PC-9 (cell line): ENCODE results near the gene SPATS2L. TPM values are rescaled to one million over a fixed set of nuclear protein-coding genes. Genes with fewer than 3 reads are reported as not detected.

Experiments
- BruUV-seq: library from RNA; stranded (reverse); fragments of 400-500 nt; replicated peaks from 2 replicates; lab custom pipeline; 2021; lab: Mats Ljungman, UMichigan
- CTCF ChIA-PET: fragments of 300-600 bp; sonication (Branson Sonifier 250); formaldehyde crosslinking; loops from one replicate; lab custom pipeline; 2022; ENCODE audit warnings: antibody characterized with exemption; lab: Charles Lee
- POLR2A ChIA-PET: fragments of 300-600 bp; sonication (Branson Sonifier 250); formaldehyde crosslinking; loops from one replicate; lab custom pipeline; 2022; ENCODE audit warnings: antibody characterized with exemption; ENCODE audit not compliant: unreplicated experiment; lab: Charles Lee
- DNase-seq, 2 experiments: peaks; one replicate each; pipeline versions ENCODE4 v3.0.0 to v3.0.0-alpha.2; 2015 to 2022; ENCODE audit warnings: mixed read lengths in 1 of 2
- H2AFZ ChIP-seq: fragments of 200-600 bp; sonication (generic); 2 replicates; pipeline ENCODE4 v1.8.1; 2017; ENCODE audit warnings: antibody characterized with exemption
- H3F3A ChIP-seq: fragments of 200-600 bp; sonication (generic); 2 replicates; pipeline ENCODE4 v1.8.1; 2017; ENCODE audit warnings: antibody characterized with exemption, mild to moderate bottlenecking, low read depth; ENCODE audit not compliant: insufficient read depth
- H3K27ac ChIP-seq: fragments of 200-600 bp; sonication (generic); 2 replicates; pipeline ENCODE4 v1.6.1; 2016; ENCODE audit warnings: mixed run types
- H3K27me3 ChIP-seq: fragments of 200-600 bp; sonication (generic); 2 replicates; pipeline ENCODE4 v1.6.1; 2016; ENCODE audit warnings: low read depth, mixed run types; ENCODE audit not compliant: insufficient read depth
- H3K36me3 ChIP-seq: fragments of 200-600 bp; sonication (generic); 2 replicates; pipeline ENCODE4 v1.6.1; 2016; ENCODE audit warnings: low read depth, mixed run types
- H3K4me1 ChIP-seq: fragments of 200-600 bp; sonication (generic); replicated peaks from 2 replicates; pipeline ENCODE4 v1.6.1; 2016; ENCODE audit warnings: mixed run types; ENCODE audit not compliant: insufficient read depth
- H3K4me2 ChIP-seq: fragments of 200-600 bp; sonication (generic); 2 replicates; pipeline ENCODE4 v1.6.1; 2017; ENCODE audit warnings: mixed run types
- H3K4me3 ChIP-seq: fragments of 200-600 bp; sonication (generic); 2 replicates; pipeline ENCODE4 v1.6.1; 2016; ENCODE audit warnings: mixed run types
- H3K79me2 ChIP-seq: fragments of 200-600 bp; sonication (generic); 2 replicates; pipeline ENCODE4 v1.6.1; 2017; ENCODE audit warnings: low read depth, mixed run types
- H3K9me2 ChIP-seq: fragments of 200-600 bp; sonication (generic); 2 replicates; pipeline ENCODE4 v1.8.1; 2017; ENCODE audit warnings: mild to moderate bottlenecking; ENCODE audit not compliant: insufficient read depth
- H3K9me3 ChIP-seq: fragments of 200-600 bp; sonication (generic); 2 replicates; pipeline ENCODE4 v1.8.1; 2016; ENCODE audit warnings: low read depth; ENCODE audit not compliant: insufficient read depth
- H4K20me1 ChIP-seq: fragments of 200-600 bp; sonication (generic); 2 replicates; pipeline ENCODE4 v1.8.1; 2017; ENCODE audit not compliant: insufficient read depth
- EZH2 ChIP-seq: fragments of 200-600 bp; sonication (generic); IDR thresholded peaks from 2 replicates; pipeline ENCODE4 v1.8.0; 2017; ENCODE audit warnings: antibody characterized with exemption, low read depth
- intact Hi-C: fragments of 100-400 bp; cut with micrococcal nuclease; formaldehyde crosslinking; loops from one replicate; pipeline ENCODE4 v1.10.0; 2022; ENCODE audit not compliant: unreplicated experiment
- total RNA-seq: library from RNA; stranded (reverse); gene quantifications from 2 replicates; pipeline ENCODE4 v1.2.3, GENCODE V29; 2021
- TF ChIP-seq, protein P1 (sequence below): fragments of 200-600 bp; sonication (generic); conservative IDR thresholded peaks from 2 replicates; pipeline ENCODE4 v1.6.1; 2017; ENCODE audit warnings: mixed run types, antibody characterized with exemption, mild to moderate bottlenecking, moderate library complexity

SPATS2L gene
- total RNA-seq, 1 experiment from 2014 or later: 199 TPM

GRCh38 chr2:200445284-200445683 is 138.8 kb downstream of the SPATS2L start:
- Histone ChIP-seq H2AFZ (no peak overlapping the region), H3K27me3 (no peaks in the 10 kb centered on the region), H3K9me2 (no peaks in the 10 kb centered on the region), H3K27ac (no peak overlapping the region), H3F3A (no peaks in the 10 kb centered on the region; the same call in 1 of the 2 replicates), H3K79me2 (no peaks in the 10 kb centered on the region), H4K20me1 (no peaks in the 10 kb centered on the region), H3K36me3 (peaks cover 25% of the 10 kb centered on the region), H3K4me3 (no peak overlapping the region), H3K9me3 (no peaks in the 10 kb centered on the region), H3K4me1 (no peaks in the 10 kb centered on the region), H3K4me2 (no peak overlapping the region)
- CTCF ChIA-PET: no interaction called here
- intact Hi-C loops: no loop called here
- no peak for DNase-seq
- BruUV-seq: no TSS peak
- POLR2A ChIA-PET: interaction anchor here (0.5 kb wide), 1 partner anchor 291 kb away, joined by 3 read pairs; no protein-coding TSS in a partner anchor
- TF ChIP-seq, protein P1, sequence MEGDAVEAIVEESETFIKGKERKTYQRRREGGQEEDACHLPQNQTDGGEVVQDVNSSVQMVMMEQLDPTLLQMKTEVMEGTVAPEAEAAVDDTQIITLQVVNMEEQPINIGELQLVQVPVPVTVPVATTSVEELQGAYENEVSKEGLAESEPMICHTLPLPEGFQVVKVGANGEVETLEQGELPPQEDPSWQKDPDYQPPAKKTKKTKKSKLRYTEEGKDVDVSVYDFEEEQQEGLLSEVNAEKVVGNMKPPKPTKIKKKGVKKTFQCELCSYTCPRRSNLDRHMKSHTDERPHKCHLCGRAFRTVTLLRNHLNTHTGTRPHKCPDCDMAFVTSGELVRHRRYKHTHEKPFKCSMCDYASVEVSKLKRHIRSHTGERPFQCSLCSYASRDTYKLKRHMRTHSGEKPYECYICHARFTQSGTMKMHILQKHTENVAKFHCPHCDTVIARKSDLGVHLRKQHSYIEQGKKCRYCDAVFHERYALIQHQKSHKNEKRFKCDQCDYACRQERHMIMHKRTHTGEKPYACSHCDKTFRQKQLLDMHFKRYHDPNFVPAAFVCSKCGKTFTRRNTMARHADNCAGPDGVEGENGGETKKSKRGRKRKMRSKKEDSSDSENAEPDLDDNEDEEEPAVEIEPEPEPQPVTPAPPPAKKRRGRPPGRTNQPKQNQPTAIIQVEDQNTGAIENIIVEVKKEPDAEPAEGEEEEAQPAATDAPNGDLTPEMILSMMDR: no peak

DNA sequence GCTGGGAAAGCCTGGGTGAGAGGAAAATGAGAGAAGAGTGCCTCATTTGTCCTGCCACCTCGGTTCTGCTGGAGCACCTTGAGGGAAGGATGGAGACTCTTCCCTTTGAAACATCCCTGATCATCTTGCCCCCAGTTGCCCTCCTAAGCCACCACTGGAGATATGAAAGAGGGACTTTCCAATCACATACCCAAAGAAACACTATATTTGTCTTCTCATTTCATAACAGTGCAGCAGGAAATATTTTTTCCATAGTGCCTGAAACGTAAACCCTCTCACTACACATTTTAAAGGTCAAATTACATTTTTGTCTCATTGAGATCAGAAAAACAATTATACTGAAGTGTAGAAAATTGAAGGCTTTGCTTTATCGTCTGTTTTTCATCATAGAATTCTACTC is 140.1 kb downstream of the SPATS2L start:
- no peaks in the 10 kb centered on the region for H4K20me1 ChIP-seq
- no peaks in the 10 kb centered on the region for H3K4me1 ChIP-seq
- no peak overlapping the region for H3K27ac ChIP-seq
- CTCF ChIA-PET: no interaction called here
- DNase-seq: no peak
- H3F3A ChIP-seq: no peaks in the 10 kb centered on the region; the same call in 1 of the 2 replicates
- H3K9me3 ChIP-seq: no peaks in the 10 kb centered on the region
- H3K4me2 ChIP-seq: no peak overlapping the region
- no TSS peak for BruUV-seq
- intact Hi-C loops: no loop called here
- H2AFZ ChIP-seq: no peak overlapping the region
- no peak overlapping the region for H3K4me3 ChIP-seq
- no peaks in the 10 kb centered on the region for H3K27me3 ChIP-seq
- POLR2A ChIA-PET: no interaction called here
- peaks cover 14% of the 10 kb centered on the region for H3K36me3 ChIP-seq
- no peaks in the 10 kb centered on the region for H3K9me2 ChIP-seq
- no peaks in the 10 kb centered on the region for H3K79me2 ChIP-seq
- TF ChIP-seq, protein P1: no peak
- TF ChIP-seq EZH2: no peak

- intact Hi-C loops: no loop called here
- ChIA-PET CTCF (no interaction called here), POLR2A (no interaction called here)
- no peaks in the 10 kb centered on the region for H3K9me2 ChIP-seq
- H3K9me3 ChIP-seq: no peaks in the 10 kb centered on the region
- no peaks in the 10 kb centered on the region for H3K27me3 ChIP-seq
- no TSS peak for BruUV-seq
- H3K4me3 ChIP-seq: no peak overlapping the region
- no peaks in the 10 kb centered on the region; the same call in 1 of the 2 replicates for H3F3A ChIP-seq
- no peaks in the 10 kb centered on the region for H3K4me1 ChIP-seq
- no peaks in the 10 kb centered on the region for H3K79me2 ChIP-seq
- H3K4me2 ChIP-seq: no peak overlapping the region
- TF ChIP-seq EZH2: no peak
- TF ChIP-seq, protein P1: no peak
- no peak for DNase-seq
- peaks cover 15% of the 10 kb centered on the region; the same call in 1 of the 2 replicates for H3K36me3 ChIP-seq
- no peak overlapping the region for H2AFZ ChIP-seq
- no peaks in the 10 kb centered on the region for H4K20me1 ChIP-seq
- H3K27ac ChIP-seq: no peak overlapping the region
Observed at GRCh38 chr2:200447139-200447855, 140.8 kb downstream of the SPATS2L start.
